Lower leg skin (tissue), 4 donors: ENCODE results near the gene TIMM10. TPM values are rescaled to one million over a fixed set of nuclear protein-coding genes. Genes with fewer than 3 reads are reported as not detected.

Experiments used
- DNase-seq, 2 donors: peaks; one replicate each; pipeline ENCODE4 v3.0.0-alpha.2; 2019; ENCODE audit warnings: low spot score in 2 of 2
- H3K4me3 ChIP-seq: fragments of 200-600 bp; sonication (generic); 2 replicates; pipeline ENCODE4 v1.5.1; 2017; ENCODE audit warnings: mild to moderate bottlenecking, low read depth; ENCODE audit not compliant: poor library complexity, severe bottlenecking
- CTCF ChIP-seq, 3 donors: fragments of 450-650 bp; IDR thresholded peaks; one replicate each; pipeline ENCODE4 v1.5.1; 2016; ENCODE audit warnings: antibody characterized with exemption in 3 of 3, mild to moderate bottlenecking in 3 of 3, moderate library complexity in 2 of 3
- POLR2A ChIP-seq, 2 donors: fragments of 450-650 bp; IDR thresholded peaks; one replicate each; pipeline ENCODE4 v1.6.1; 2016 to 2017; ENCODE audit warnings: antibody characterized with exemption in 2 of 2, mild to moderate bottlenecking in 1 of 2, moderate library complexity in 1 of 2
- WGBS, 2 donors: methylation state at CpG; one replicate each; pipeline ENCODE4 v1.1.5; 2018; 5-methylcytosine and 5-hydroxymethylcytosine counted together
- intact Hi-C: fragments of 100-400 bp; cut with DNase I; formaldehyde crosslinking; loops from one replicate; pipeline ENCODE4 v1.15.0; 2023; ENCODE audit warnings: low total_unique reads
- total RNA-seq, 4 donors: library from RNA; depleted of rRNA; stranded (reverse); fragments of >200 nt; gene quantifications; one replicate each; pipeline ENCODE4 v1.1.0, GENCODE V29; 2016

The TIMM10 gene
- total RNA-seq, 4 donors from 2014 or later, result 24.3 to 53.2 (median 29.4) TPM

DNA sequence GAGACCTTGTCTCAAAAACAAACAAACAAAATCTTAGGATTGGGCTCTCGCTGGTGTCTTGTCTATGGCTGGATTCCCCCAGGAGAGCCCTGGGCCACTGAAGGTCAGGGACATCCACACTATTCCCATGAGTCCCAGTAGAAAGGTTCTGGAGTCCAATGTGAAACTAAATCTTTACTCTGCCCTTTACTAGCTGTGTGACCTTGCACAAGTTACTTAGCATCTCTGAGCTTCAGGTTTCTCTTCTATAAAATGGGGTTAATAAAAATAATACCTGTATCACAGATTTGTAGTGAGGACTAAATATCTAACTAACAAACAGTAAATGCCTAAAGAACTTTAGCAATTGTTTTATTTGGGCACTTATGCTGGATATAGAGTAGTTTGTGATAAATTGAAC, 24.0 kb downstream of the TIMM10 start:
- no peak overlapping the region for H3K4me3 ChIP-seq
- no peak for TF ChIP-seq POLR2A (IDR thresholded peaks at IDR 0.05)
- no peak for TF ChIP-seq CTCF (IDR thresholded peaks at IDR 0.05)
- DNase-seq, result no peak
- WGBS, 2 donors, result 88 to 95% methylated on average over 1 of the region's 1 CpG
- intact Hi-C loops, result no loop called here

GRCh38 chr11:57504511-57504910, 26.0 kb downstream of the TIMM10 start:
- TF ChIP-seq POLR2A (IDR thresholded peaks at IDR 0.05), result no peak
- no peak for TF ChIP-seq CTCF (IDR thresholded peaks at IDR 0.05)
- no peak for DNase-seq
- WGBS, 2 donors, result 82 to 87% methylated on average over 4 of the region's 4 CpGs
- intact Hi-C loops, result no loop called here
- no peak overlapping the region for H3K4me3 ChIP-seq

DNA sequence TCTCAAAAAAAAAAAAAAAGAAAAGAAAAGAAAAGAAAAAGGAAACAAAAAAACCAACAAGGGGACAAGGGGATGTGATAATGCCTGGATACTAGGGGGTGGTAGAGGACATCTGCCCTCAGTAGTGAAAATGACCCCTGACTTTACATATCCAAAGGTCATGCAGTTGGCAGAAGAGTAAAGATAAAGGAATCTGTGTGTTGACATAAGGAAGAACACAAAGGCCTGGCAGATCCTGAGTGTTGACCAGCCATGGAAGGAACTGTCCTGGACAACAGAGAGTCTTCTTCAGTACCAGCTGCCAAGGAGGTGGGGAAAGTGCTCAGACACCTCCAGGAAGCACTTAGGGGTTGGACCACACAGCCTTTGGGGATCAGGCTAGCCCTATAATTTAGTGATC, 27.7 kb downstream of the TIMM10 start:
- no peak for DNase-seq
- H3K4me3 ChIP-seq, result no peak overlapping the region
- intact Hi-C loops, result no loop called here
- TF ChIP-seq POLR2A (IDR thresholded peaks at IDR 0.05), result no peak
- TF ChIP-seq CTCF (IDR thresholded peaks at IDR 0.05), result no peak

GRCh38 chr11:57502376-57502775, 28.2 kb downstream of the TIMM10 start:
- WGBS, 2 donors, result 89 to 96% methylated on average over 3 of the region's 3 CpGs
- no peak for DNase-seq
- intact Hi-C loops, result no loop called here
- no peak overlapping the region for H3K4me3 ChIP-seq
- TF ChIP-seq CTCF (IDR thresholded peaks at IDR 0.05) (no peak), POLR2A (IDR thresholded peaks at IDR 0.05) (no peak)

DNA sequence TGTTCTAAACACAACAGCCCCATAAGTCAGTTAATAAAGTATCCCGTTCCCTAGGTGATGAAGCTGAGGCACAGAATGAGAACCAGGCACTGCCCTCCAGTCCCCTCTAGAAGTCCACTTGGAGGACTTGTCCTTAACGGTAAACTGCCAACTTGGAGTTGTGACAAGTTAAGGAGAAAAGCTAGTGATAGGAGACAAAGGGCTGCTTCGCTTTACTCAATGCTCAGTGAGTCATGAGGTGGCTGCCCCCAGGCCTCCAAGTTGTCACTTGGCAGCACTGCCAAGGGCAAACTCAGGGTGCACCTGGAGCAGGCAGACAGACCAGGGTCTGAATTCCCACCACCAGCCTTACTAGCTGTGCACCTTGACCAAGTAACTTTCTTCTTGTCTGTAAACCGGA, 28.6 kb downstream of the TIMM10 start:
- no peak for DNase-seq
- no peak overlapping the region for H3K4me3 ChIP-seq
- 43 to 56% methylated on average over 4 of the region's 4 CpGs for WGBS, 2 donors
- intact Hi-C loops, result no loop called here
- TF ChIP-seq CTCF (IDR thresholded peaks at IDR 0.05) (no peak), POLR2A (IDR thresholded peaks at IDR 0.05) (no peak)

DNA sequence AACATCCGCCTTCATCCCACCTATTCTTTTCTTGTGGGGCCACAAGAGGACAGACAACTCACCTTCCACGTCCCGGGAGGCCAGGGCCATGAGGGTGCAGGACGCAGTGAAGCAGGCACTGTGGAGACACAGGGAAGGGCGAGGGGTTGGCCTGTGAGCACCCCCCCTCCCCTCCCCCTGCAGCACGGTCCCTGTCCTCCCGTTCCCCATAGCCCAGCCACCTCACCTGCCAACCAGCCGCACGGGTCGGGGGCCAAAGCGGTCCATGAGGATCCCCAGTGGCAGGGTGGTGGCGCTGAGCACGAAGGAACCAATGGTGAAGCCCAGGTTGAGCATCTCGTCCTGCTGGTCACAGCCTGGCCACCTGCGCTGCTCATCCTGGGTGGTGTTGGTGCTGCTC, 29.6 kb downstream of the TIMM10 start:
- 93 to 94% methylated on average over 15 of the region's 15 CpGs for WGBS, 2 donors
- no peak for TF ChIP-seq POLR2A (IDR thresholded peaks at IDR 0.05)
- no peak for TF ChIP-seq CTCF (IDR thresholded peaks at IDR 0.05)
- H3K4me3 ChIP-seq, result no peak overlapping the region
- DNase-seq, result no peak
- intact Hi-C loops, result no loop called here
